Stomach (tissue), 9 donors: ENCODE measurements around the gene GTF3C2. TPM values are rescaled to one million over a fixed set of nuclear protein-coding genes. Genes with fewer than 3 reads are reported as not detected.

Experiments
- DNase-seq, 2 donors: peaks; one replicate each; pipeline versions ENCODE4 v3.0.0 to v3.0.0-alpha.2; 2013 to 2019
- H3K27ac ChIP-seq, 5 donors: fragments of 200-600 bp in 4 of 5; sonication (generic) in 4 of 5; one replicate each; pipeline ENCODE4 v1.5.1; 2013 to 2019; ENCODE audit warnings: mild to moderate bottlenecking in 1 of 5, moderate library complexity in 1 of 5
- H3K27me3 ChIP-seq, 3 donors: fragments of 200-600 bp; sonication (generic); one replicate each; pipeline ENCODE4 v1.5.1; 2017 to 2019; ENCODE audit warnings: mixed run types in 1 of 3
- H3K36me3 ChIP-seq, 4 donors: fragments of 200-600 bp; sonication (generic); 1 replicate in 3 of 4; 2 replicates in 1 of 4; pipeline ENCODE4 v1.5.1; 2016 to 2019
- H3K4me1 ChIP-seq, 4 donors: fragments of 200-600 bp; sonication (generic); one replicate each; pipeline ENCODE4 v1.5.1; 2016 to 2019
- H3K4me3 ChIP-seq, 4 donors: fragments of 200-600 bp; sonication (generic) in 3 of 4; one replicate each; pipeline ENCODE4 v1.5.1; 2016 to 2019; ENCODE audit warnings: mild to moderate bottlenecking in 1 of 4
- H3K9me3 ChIP-seq, 4 donors: fragments of 200-600 bp; sonication (generic); one replicate each; pipeline ENCODE4 v1.5.1; 2016 to 2019
- CTCF ChIP-seq, 7 experiments: fragments of 450-650 bp in 4 of 7; fragments of 200-600 bp in 3 of 7; sonication (generic) in 3 of 7; IDR thresholded peaks; one replicate each; pipeline ENCODE4 v1.5.1; 2016 to 2019; ENCODE audit warnings: antibody characterized with exemption in 7 of 7, control low read depth in 2 of 7, mild to moderate bottlenecking in 1 of 7
- EP300 ChIP-seq: sonication (generic); formaldehyde crosslinking; IDR thresholded peaks from one replicate; pipeline ENCODE4 v1.6.1; 2017; ENCODE audit warnings: antibody characterized with exemption
- POLR2A ChIP-seq, 4 donors: fragments of 450-650 bp; IDR thresholded peaks; one replicate each; pipeline ENCODE4 v1.6.1; 2016; ENCODE audit warnings: antibody characterized with exemption in 4 of 4, control low read depth in 2 of 4, mild to moderate bottlenecking in 1 of 4, moderate library complexity in 1 of 4
- POLR2AphosphoS5 ChIP-seq, 3 donors: sonication (generic); formaldehyde crosslinking; IDR thresholded peaks; one replicate each; pipeline ENCODE4 v1.6.1; 2016; ENCODE audit warnings: antibody characterized with exemption in 3 of 3
- WGBS, 5 donors: extraction: QIAGEN DNeasy Blood & Tissue Kit in 3 of 5; methylation state at CpG; one replicate each; pipeline versions ENCODE4 v1.1.5 to v1.1.7; 2013 to 2018; 5-methylcytosine and 5-hydroxymethylcytosine counted together
- intact Hi-C: fragments of 100-400 bp; cut with DNase I; formaldehyde crosslinking; loops from one replicate; pipeline ENCODE4 v1.15.1; 2023; ENCODE audit warnings: low total_unique reads
- polyA plus RNA-seq, 3 donors: library from polyadenylated mRNA; stranded (reverse); fragments of 200-250 nt; gene quantifications; one replicate each; pipeline ENCODE4 v1.2.3, GENCODE V29; 2013
- total RNA-seq, 5 donors: library from RNA; depleted of rRNA; stranded (reverse); fragments of >200 nt; gene quantifications; one replicate each; pipeline versions ENCODE4 v1.1.0 to v1.2.3, GENCODE V29; 2014 to 2016
- donor health status: healthy with polysubstance abuse.
- donor health status: Bipolar disorder and iron deficiency.
- donor health status: healthy.

Gene GTF3C2
- total and polyA plus RNA-seq, 8 donors, result 18.8 to 125 (median 32.9) TPM

GRCh38 chr2:27379836-27380625 is 23.5 kb upstream of the GTF3C2 start:
- Histone ChIP-seq H3K27me3 (no peaks in the 10 kb centered on the region), H3K9me3 (no peaks in the 10 kb centered on the region), H3K4me3 (peak overlapping the region; percentile 71 to 83 (median 76)), H3K27ac (peak overlapping the region; percentile 91 to 99 (median 95)), H3K36me3 (peaks cover 54 to 76% (median 73%) of the 10 kb centered on the region in 4 donors), H3K4me1 (peaks cover 23 to 46% (median 41%) of the 10 kb centered on the region in 4 donors)
- intact Hi-C loops, result no loop called here
- WGBS, 5 donors, result 0 to 1% (median 1%) methylated on average over 15 to 35 of the region's 35 CpGs
- TF ChIP-seq EP300, result no peak
- TF ChIP-seq POLR2AphosphoS5 (IDR thresholded peaks at IDR 0.05), result peak in 2 of 3 donors; percentile 39 to 74
- DNase-seq, result peak; percentile 40 to 83

DNA sequence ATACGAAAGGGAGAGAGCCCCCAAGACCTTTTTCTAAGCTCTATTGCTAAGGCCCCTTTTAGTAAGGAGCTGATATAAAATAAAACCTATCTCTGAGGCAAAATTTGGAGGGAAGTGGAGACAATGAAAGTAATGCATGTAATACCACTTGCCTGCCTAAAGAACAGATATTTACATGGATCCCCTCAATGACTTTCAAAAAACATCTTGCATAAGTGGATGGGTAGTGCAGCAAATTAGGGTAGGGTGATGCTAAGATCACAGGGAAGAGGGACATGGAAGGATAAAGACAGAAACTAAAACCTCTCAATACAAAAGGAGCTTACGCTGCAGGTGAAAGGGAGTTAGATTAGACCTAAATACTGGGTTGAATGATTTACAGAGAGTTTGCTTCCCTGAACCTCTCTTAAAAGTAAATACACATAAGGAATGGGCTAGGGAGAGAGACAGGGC is 22.8 kb upstream of the GTF3C2 start:
- 40 to 59% (median 55%) methylated on average over 2 of the region's 2 CpGs for WGBS, 5 donors
- DNase-seq, result no peak
- intact Hi-C loops, result no loop called here
- TF ChIP-seq CTCF (IDR thresholded peaks at IDR 0.05), result no peak
- H3K4me1 ChIP-seq, result peaks cover 23 to 46% (median 41%) of the 10 kb centered on the region in 4 donors
- peaks cover 53 to 76% (median 73%) of the 10 kb centered on the region in 4 donors for H3K36me3 ChIP-seq
- no peaks in the 10 kb centered on the region for H3K27me3 ChIP-seq
- H3K4me3 ChIP-seq, result peak overlapping the region; percentile 71 to 83 (median 76)
- H3K27ac ChIP-seq, result peak overlapping the region in 4 of 5 donors; percentile 91 to 99 (median 94)
- H3K9me3 ChIP-seq, result no peaks in the 10 kb centered on the region

- H3K4me1 ChIP-seq, result peaks cover 23 to 46% (median 41%) of the 10 kb centered on the region in 4 donors
- TF ChIP-seq POLR2AphosphoS5 (IDR thresholded peaks at IDR 0.05) (no peak), EP300 (no peak), CTCF (IDR thresholded peaks at IDR 0.05) (no peak)
- peaks cover 55 to 76% (median 73%) of the 10 kb centered on the region in 4 donors for H3K36me3 ChIP-seq
- H3K27ac ChIP-seq, result peak overlapping the region in 4 of 5 donors; percentile 91 to 99 (median 94)
- 78 to 84% (median 81%) methylated on average over 7 to 9 of the region's 9 CpGs for WGBS, 5 donors
- peak overlapping the region in 2 of 4 donors; percentile 71 to 76 for H3K4me3 ChIP-seq
- H3K27me3 ChIP-seq, result no peaks in the 10 kb centered on the region
- intact Hi-C loops, result no loop called here
- no peaks in the 10 kb centered on the region for H3K9me3 ChIP-seq
- no peak for DNase-seq
Observed at GRCh38 chr2:27378809-27379290, 22.3 kb upstream of the GTF3C2 start.

GRCh38 chr2:27378096-27378808 is 21.7 kb upstream of the GTF3C2 start:
- no peak for DNase-seq
- WGBS, 5 donors, result 66 to 80% (median 71%) methylated on average over 13 to 29 of the region's 29 CpGs
- H3K4me3 ChIP-seq, result peak overlapping the region in 1 of 4 donors; percentile 71
- TF ChIP-seq POLR2AphosphoS5 (IDR thresholded peaks at IDR 0.05), result no peak
- no peak for TF ChIP-seq POLR2A (IDR thresholded peaks at IDR 0.05)
- no peaks in the 10 kb centered on the region for H3K9me3 ChIP-seq
- intact Hi-C loops, result no loop called here
- H3K4me1 ChIP-seq, result peaks cover 23 to 46% (median 42%) of the 10 kb centered on the region in 4 donors
- H3K36me3 ChIP-seq, result peaks cover 55 to 76% (median 73%) of the 10 kb centered on the region in 4 donors
- H3K27ac ChIP-seq, result peak overlapping the region in 3 of 5 donors; percentile 91 to 99 (median 95)
- no peaks in the 10 kb centered on the region for H3K27me3 ChIP-seq

GRCh38 chr2:27377618-27378095 is 21.1 kb upstream of the GTF3C2 start:
- H3K27me3 ChIP-seq, result no peaks in the 10 kb centered on the region
- H3K36me3 ChIP-seq, result peaks cover 58 to 77% (median 74%) of the 10 kb centered on the region in 4 donors
- peak overlapping the region in 1 of 5 donors; percentile 99 for H3K27ac ChIP-seq
- intact Hi-C loops, result no loop called here
- TF ChIP-seq CTCF (IDR thresholded peaks at IDR 0.05) (no peak), POLR2AphosphoS5 (IDR thresholded peaks at IDR 0.05) (peak in 1 of 3 donors; percentile 30)
- WGBS, 5 donors, result 81 to 86% (median 85%) methylated on average over 15 to 18 of the region's 18 CpGs
- peaks cover 23 to 52% (median 48%) of the 10 kb centered on the region in 4 donors for H3K4me1 ChIP-seq
- no peak overlapping the region for H3K4me3 ChIP-seq
- DNase-seq, result no peak
- no peaks in the 10 kb centered on the region for H3K9me3 ChIP-seq
